Esophagus muscularis mucosa (tissue), 4 donors: Measurements from ENCODE around the gene ZNF385A.

Experiments used
- EP300 ChIP-seq: sonication (generic); formaldehyde crosslinking; IDR thresholded peaks from one replicate; pipeline ENCODE4 v1.6.1; 2017; ENCODE audit warnings: antibody characterized with exemption
- POLR2A ChIP-seq: fragments of 450-650 bp; IDR thresholded peaks from one replicate; pipeline ENCODE4 v1.6.1; 2017; ENCODE audit warnings: antibody characterized with exemption, moderate library complexity, mild to moderate bottlenecking, low read depth
- POLR2AphosphoS5 ChIP-seq, 2 donors: sonication (generic); formaldehyde crosslinking; IDR thresholded peaks; one replicate each; pipeline ENCODE4 v1.6.1; 2017; ENCODE audit warnings: antibody characterized with exemption in 2 of 2
- TF ChIP-seq, protein P1 (sequence below), 3 experiments: fragments of 200-600 bp in 2 of 3; fragments of 450-650 bp in 1 of 3; sonication (generic) in 2 of 3; IDR thresholded peaks; one replicate each; pipeline ENCODE4 v1.5.1; 2017 to 2019; ENCODE audit warnings: antibody characterized with exemption in 3 of 3, mild to moderate bottlenecking in 2 of 3, moderate library complexity in 1 of 3

DNA sequence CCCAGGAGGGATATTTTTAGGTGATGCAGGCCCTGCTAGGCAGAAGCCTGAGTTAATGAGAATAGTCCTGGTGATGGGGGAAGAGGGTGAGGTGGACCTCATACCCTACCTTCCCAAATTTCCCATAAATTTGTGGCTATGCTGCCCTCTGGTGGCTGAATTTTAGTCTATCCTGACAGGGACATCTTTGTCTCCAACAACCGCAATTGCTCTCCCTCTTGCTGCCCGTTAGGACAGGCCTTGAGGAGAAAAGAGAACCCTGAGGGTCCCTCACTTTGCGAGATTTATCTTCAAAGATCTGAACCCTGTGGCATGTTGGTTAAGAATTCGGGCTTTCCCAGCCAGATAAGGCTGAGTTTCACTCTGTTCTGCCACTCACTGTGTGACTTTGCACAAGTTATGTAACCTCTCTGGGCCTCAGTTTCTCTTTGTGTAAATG lies 9.8 kb upstream of the ZNF385A start:
- TF ChIP-seq, protein P1, sequence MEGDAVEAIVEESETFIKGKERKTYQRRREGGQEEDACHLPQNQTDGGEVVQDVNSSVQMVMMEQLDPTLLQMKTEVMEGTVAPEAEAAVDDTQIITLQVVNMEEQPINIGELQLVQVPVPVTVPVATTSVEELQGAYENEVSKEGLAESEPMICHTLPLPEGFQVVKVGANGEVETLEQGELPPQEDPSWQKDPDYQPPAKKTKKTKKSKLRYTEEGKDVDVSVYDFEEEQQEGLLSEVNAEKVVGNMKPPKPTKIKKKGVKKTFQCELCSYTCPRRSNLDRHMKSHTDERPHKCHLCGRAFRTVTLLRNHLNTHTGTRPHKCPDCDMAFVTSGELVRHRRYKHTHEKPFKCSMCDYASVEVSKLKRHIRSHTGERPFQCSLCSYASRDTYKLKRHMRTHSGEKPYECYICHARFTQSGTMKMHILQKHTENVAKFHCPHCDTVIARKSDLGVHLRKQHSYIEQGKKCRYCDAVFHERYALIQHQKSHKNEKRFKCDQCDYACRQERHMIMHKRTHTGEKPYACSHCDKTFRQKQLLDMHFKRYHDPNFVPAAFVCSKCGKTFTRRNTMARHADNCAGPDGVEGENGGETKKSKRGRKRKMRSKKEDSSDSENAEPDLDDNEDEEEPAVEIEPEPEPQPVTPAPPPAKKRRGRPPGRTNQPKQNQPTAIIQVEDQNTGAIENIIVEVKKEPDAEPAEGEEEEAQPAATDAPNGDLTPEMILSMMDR (IDR thresholded peaks at IDR 0.05) = peak; percentile 53 to 76 (median 54)
- TF ChIP-seq POLR2A (no peak), EP300 (no peak), POLR2AphosphoS5 (IDR thresholded peaks at IDR 0.05) (peak in 1 of 2 donors; percentile 23)
